ENCODE results near the gene MGRN1. TPM values are rescaled to one million over a fixed set of nuclear protein-coding genes. Genes with fewer than 3 reads are reported as not detected.

The MGRN1 gene
- total RNA-seq (10 to 100 TPM; 29.5 to 31.3 TPM), polyA plus RNA-seq (ENCODE audit: insufficient read length in 2 of 2) (100 to 1,000 TPM; 106 to 113 TPM)
- long read RNA-seq, donor 1, full-length matches to known transcripts = 16 of 84 reads
- long read RNA-seq, donor 1, partial matches to known transcripts = 61 of 84 reads
- long read RNA-seq, donor 1, other reads (novel, unspliced or antisense) = 7 of 84 reads
- long read RNA-seq, donor 2, partial matches to known transcripts = 0 of 8 reads
- long read RNA-seq, donor 2, other reads (novel, unspliced or antisense) = 0 of 8 reads
- long read RNA-seq, donor 3, partial matches to known transcripts = 0 of 5 reads
- long read RNA-seq, donor 3, other reads (novel, unspliced or antisense) = 0 of 5 reads
- long read RNA-seq, donor 4, full-length matches to known transcripts = 6 of 61 reads
- long read RNA-seq, donor 4, partial matches to known transcripts = 55 of 61 reads
- long read RNA-seq, donor 4, other reads (novel, unspliced or antisense) = 0 of 61 reads

- peaks cover 8% of the 10 kb centered on the region for H3K36me3 ChIP-seq (ENCODE audit: control insufficient read depth, insufficient read depth, low read length)
- 9% methylated on average over 41 of the region's 42 CpGs for WGBS (ENCODE audit: insufficient coverage)
- H3K4me1 ChIP-seq (ENCODE audit: control insufficient read depth, insufficient read depth, low read length) = peaks cover 26% of the 10 kb centered on the region
- peak within 1 kb of the TSS; percentile 87 for H3K4me3 ChIP-seq (ENCODE audit: low read depth, low read length)
- H3K27me3 ChIP-seq (ENCODE audit: control insufficient read depth, insufficient read depth, low read length) = no peaks in the 10 kb centered on the region
- H3K9me3 ChIP-seq (ENCODE audit: control insufficient read depth, insufficient read depth, low read length) = no peaks in the 10 kb centered on the region
- H3K27ac ChIP-seq (ENCODE audit: low read depth, low read length) = peak within 1 kb of the TSS; percentile 94
- peak; percentile 93 to 99 (median 97) for DNase-seq (ENCODE audit: low read depth in 4 of 6, low spot score in 6 of 6)
Measured at GRCh38 chr16:4624015-4624826, at the start of gene MGRN1. Gene MGRN1, plus strand, starts transcription at chr16:4624826. Its CDS starts 135 bp downstream, at chr16:4624961.

GRCh38 chr16:4574919-4575705 lies 49.5 kb upstream of the MGRN1 start:
- Histone ChIP-seq H3K27me3 (ENCODE audit: control insufficient read depth, insufficient read depth, low read length) (no peaks in the 10 kb centered on the region), H3K9me3 (ENCODE audit: control insufficient read depth, insufficient read depth, low read length) (no peaks in the 10 kb centered on the region), H3K27ac (ENCODE audit: low read depth, low read length) (no peak overlapping the region), H3K4me3 (ENCODE audit: low read depth, low read length) (no peak overlapping the region), H3K4me1 (ENCODE audit: control insufficient read depth, insufficient read depth, low read length) (no peaks in the 10 kb centered on the region), H3K36me3 (ENCODE audit: control insufficient read depth, insufficient read depth, low read length) (peaks cover 3% of the 10 kb centered on the region)
- DNase-seq (ENCODE audit: low read depth in 4 of 6, low spot score in 6 of 6) = no peak
- 84% methylated on average over 10 of the region's 11 CpGs for WGBS (ENCODE audit: insufficient coverage)

GRCh38 chr16:4576008-4576407 lies 48.6 kb upstream of the MGRN1 start:
- no peaks in the 10 kb centered on the region for H3K4me1 ChIP-seq (ENCODE audit: control insufficient read depth, insufficient read depth, low read length)
- no peaks in the 10 kb centered on the region for H3K9me3 ChIP-seq (ENCODE audit: control insufficient read depth, insufficient read depth, low read length)
- H3K36me3 ChIP-seq (ENCODE audit: control insufficient read depth, insufficient read depth, low read length) = peaks cover 3% of the 10 kb centered on the region
- no peak overlapping the region for H3K4me3 ChIP-seq (ENCODE audit: low read depth, low read length)
- H3K27ac ChIP-seq (ENCODE audit: low read depth, low read length) = no peak overlapping the region
- no peak for DNase-seq (ENCODE audit: low read depth in 4 of 6, low spot score in 6 of 6)
- no peaks in the 10 kb centered on the region for H3K27me3 ChIP-seq (ENCODE audit: control insufficient read depth, insufficient read depth, low read length)
- 97% methylated on average over 14 of the region's 15 CpGs for whole genome bisulfite sequencing (ENCODE audit: insufficient coverage)

- 93% methylated on average over 11 of the region's 13 CpGs for whole genome bisulfite sequencing (ENCODE audit: insufficient coverage)
- DNase-seq (ENCODE audit: low read depth in 4 of 6, low spot score in 6 of 6) = no peak
- Histone ChIP-seq H3K4me1 (ENCODE audit: control insufficient read depth, insufficient read depth, low read length) (no peaks in the 10 kb centered on the region), H3K27me3 (ENCODE audit: control insufficient read depth, insufficient read depth, low read length) (no peaks in the 10 kb centered on the region), H3K36me3 (ENCODE audit: control insufficient read depth, insufficient read depth, low read length) (peaks cover 3% of the 10 kb centered on the region), H3K4me3 (ENCODE audit: low read depth, low read length) (no peak overlapping the region), H3K9me3 (ENCODE audit: control insufficient read depth, insufficient read depth, low read length) (no peaks in the 10 kb centered on the region), H3K27ac (ENCODE audit: low read depth, low read length) (no peak overlapping the region)
Measured at GRCh38 chr16:4578961-4579530, 45.6 kb upstream of the MGRN1 start.

GRCh38 chr16:4580250-4580649 lies 44.4 kb upstream of the MGRN1 start:
- H3K27ac ChIP-seq (ENCODE audit: low read depth, low read length) = no peak overlapping the region
- peaks cover 3% of the 10 kb centered on the region for H3K4me1 ChIP-seq (ENCODE audit: control insufficient read depth, insufficient read depth, low read length)
- H3K4me3 ChIP-seq (ENCODE audit: low read depth, low read length) = no peak overlapping the region
- no peak for DNase-seq (ENCODE audit: low read depth in 4 of 6, low spot score in 6 of 6)
- H3K36me3 ChIP-seq (ENCODE audit: control insufficient read depth, insufficient read depth, low read length) = peaks cover 3% of the 10 kb centered on the region
- H3K9me3 ChIP-seq (ENCODE audit: control insufficient read depth, insufficient read depth, low read length) = no peaks in the 10 kb centered on the region
- WGBS (ENCODE audit: insufficient coverage) = no CpG with 5 or more reads among the region's 6 CpGs
- no peaks in the 10 kb centered on the region for H3K27me3 ChIP-seq (ENCODE audit: control insufficient read depth, insufficient read depth, low read length)

GRCh38 chr16:4583906-4584305 lies 40.7 kb upstream of the MGRN1 start:
- no peak overlapping the region for H3K27ac ChIP-seq (ENCODE audit: low read depth, low read length)
- no peaks in the 10 kb centered on the region for H3K27me3 ChIP-seq (ENCODE audit: control insufficient read depth, insufficient read depth, low read length)
- H3K4me1 ChIP-seq (ENCODE audit: control insufficient read depth, insufficient read depth, low read length) = peaks cover 4% of the 10 kb centered on the region
- no peaks in the 10 kb centered on the region for H3K9me3 ChIP-seq (ENCODE audit: control insufficient read depth, insufficient read depth, low read length)
- no peaks in the 10 kb centered on the region for H3K36me3 ChIP-seq (ENCODE audit: control insufficient read depth, insufficient read depth, low read length)
- no peak overlapping the region for H3K4me3 ChIP-seq (ENCODE audit: low read depth, low read length)
- WGBS (ENCODE audit: insufficient coverage) = 88% methylated on average over 3 of the region's 4 CpGs
- DNase-seq (ENCODE audit: low read depth in 4 of 6, low spot score in 6 of 6) = no peak

DNA sequence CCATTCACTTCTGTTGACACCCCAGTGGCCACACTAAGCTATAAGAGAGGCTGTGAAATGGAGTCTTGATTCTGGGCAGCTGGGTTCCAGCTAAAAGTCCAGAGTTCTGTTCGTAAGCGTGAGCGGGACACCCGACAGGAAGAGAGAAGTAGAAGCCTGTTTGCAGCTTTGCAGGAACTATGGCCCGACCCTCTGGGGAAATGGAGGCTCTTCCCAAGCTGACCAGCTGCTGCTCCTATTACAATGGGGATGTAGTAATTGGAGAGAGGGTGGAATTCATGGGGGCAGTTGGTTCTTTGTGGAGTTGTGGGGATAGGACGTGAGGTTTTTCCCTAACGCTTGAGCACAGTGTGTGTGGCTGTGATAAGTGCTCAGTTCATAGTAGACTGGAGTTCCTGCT lies 38.3 kb upstream of the MGRN1 start:
- H3K4me3 ChIP-seq (ENCODE audit: low read depth, low read length) = no peak overlapping the region

GRCh38 chr16:4588386-4588785 lies 36.2 kb upstream of the MGRN1 start:
- no peaks in the 10 kb centered on the region for H3K9me3 ChIP-seq (ENCODE audit: control insufficient read depth, insufficient read depth, low read length)
- WGBS (ENCODE audit: insufficient coverage) = 60% methylated on average over 1 of the region's 2 CpGs
- H3K4me1 ChIP-seq (ENCODE audit: control insufficient read depth, insufficient read depth, low read length) = peaks cover 14% of the 10 kb centered on the region
- no peak overlapping the region for H3K4me3 ChIP-seq (ENCODE audit: low read depth, low read length)
- H3K27ac ChIP-seq (ENCODE audit: low read depth, low read length) = no peak overlapping the region
- H3K36me3 ChIP-seq (ENCODE audit: control insufficient read depth, insufficient read depth, low read length) = no peaks in the 10 kb centered on the region
- H3K27me3 ChIP-seq (ENCODE audit: control insufficient read depth, insufficient read depth, low read length) = no peaks in the 10 kb centered on the region
- no peak for DNase-seq (ENCODE audit: low read depth in 4 of 6, low spot score in 6 of 6)

More for the DNA sequence above, 38.3 kb upstream of the MGRN1 start:
- H3K9me3 ChIP-seq (ENCODE audit: control insufficient read depth, insufficient read depth, low read length) = no peaks in the 10 kb centered on the region
- no peaks in the 10 kb centered on the region for H3K36me3 ChIP-seq (ENCODE audit: control insufficient read depth, insufficient read depth, low read length)
- WGBS (ENCODE audit: insufficient coverage) = 58% methylated on average over 7 of the region's 7 CpGs
- H3K4me1 ChIP-seq (ENCODE audit: control insufficient read depth, insufficient read depth, low read length) = peaks cover 4% of the 10 kb centered on the region
- no peak overlapping the region for H3K27ac ChIP-seq (ENCODE audit: low read depth, low read length)
- H3K27me3 ChIP-seq (ENCODE audit: control insufficient read depth, insufficient read depth, low read length) = no peaks in the 10 kb centered on the region
- DNase-seq (ENCODE audit: low read depth in 4 of 6, low spot score in 6 of 6) = no peak

GRCh38 chr16:4588961-4589360 lies 35.7 kb upstream of the MGRN1 start:
- DNase-seq (ENCODE audit: low read depth in 4 of 6, low spot score in 6 of 6) = no peak
- Histone ChIP-seq H3K27me3 (ENCODE audit: control insufficient read depth, insufficient read depth, low read length) (no peaks in the 10 kb centered on the region), H3K27ac (ENCODE audit: low read depth, low read length) (no peak overlapping the region), H3K36me3 (ENCODE audit: control insufficient read depth, insufficient read depth, low read length) (no peaks in the 10 kb centered on the region), H3K4me1 (ENCODE audit: control insufficient read depth, insufficient read depth, low read length) (peaks cover 17% of the 10 kb centered on the region), H3K9me3 (ENCODE audit: control insufficient read depth, insufficient read depth, low read length) (no peaks in the 10 kb centered on the region), H3K4me3 (ENCODE audit: low read depth, low read length) (no peak overlapping the region)
- 94% methylated on average over 3 of the region's 6 CpGs for WGBS (ENCODE audit: insufficient coverage)
